ENCODE results near the gene SMIM31. TPM values are rescaled to one million over a fixed set of nuclear protein-coding genes. Genes with fewer than 3 reads are reported as not detected.

SMIM31 gene
- not detected for total RNA-seq

GRCh38 chr4:164753873-164754488 is at the start of gene SMIM31:
TSS of gene SMIM31 (plus strand) at chr4:164754131. CDS start at chr4:164770444, 16,313 bp downstream.
- Mint-ChIP-seq H3K4me3 (no peak within 1 kb of the TSS), H3K27ac (no peak within 1 kb of the TSS), H3K36me3 (ENCODE audit: insufficient read depth in 2 of 2) (no peaks in the 10 kb centered on the region), H3K4me1 (ENCODE audit: low read depth) (no peaks in the 10 kb centered on the region), H3K27me3 (ENCODE audit: low read depth) (no peaks in the 10 kb centered on the region), H3K9me3 (peaks cover 3 to 4% of the 10 kb centered on the region in 2 donors)
- ATAC-seq (replicated peaks in 1 of 2) (no peak), DNase-seq (no peak)

GRCh38 chr4:164706675-164707074 is 47.3 kb upstream of the SMIM31 start:
- Mint-ChIP-seq H3K4me3 (no peak overlapping the region), H3K36me3 (ENCODE audit: insufficient read depth in 2 of 2) (no peaks in the 10 kb centered on the region), H3K27me3 (ENCODE audit: low read depth) (no peaks in the 10 kb centered on the region), H3K4me1 (ENCODE audit: low read depth) (no peaks in the 10 kb centered on the region), H3K9me3 (no peaks in the 10 kb centered on the region), H3K27ac (no peak overlapping the region)
- ATAC-seq (replicated peaks in 1 of 2) (no peak), DNase-seq (no peak)

GRCh38 chr4:164716901-164717300 is 37.0 kb upstream of the SMIM31 start:
- DNase-seq (no peak), ATAC-seq (replicated peaks in 1 of 2) (no peak)
- H3K4me1 Mint-ChIP-seq (ENCODE audit: low read depth), result no peaks in the 10 kb centered on the region
- no peaks in the 10 kb centered on the region for H3K9me3 Mint-ChIP-seq
- peaks cover 5% of the 10 kb centered on the region for H3K27me3 Mint-ChIP-seq (ENCODE audit: low read depth)
- no peak overlapping the region for H3K27ac Mint-ChIP-seq
- H3K36me3 Mint-ChIP-seq (ENCODE audit: insufficient read depth in 2 of 2), result no peaks in the 10 kb centered on the region
- H3K4me3 Mint-ChIP-seq, result no peak overlapping the region

- Mint-ChIP-seq H3K9me3 (no peaks in the 10 kb centered on the region), H3K36me3 (ENCODE audit: insufficient read depth in 2 of 2) (no peaks in the 10 kb centered on the region), H3K27ac (no peak overlapping the region), H3K4me1 (ENCODE audit: low read depth) (no peaks in the 10 kb centered on the region), H3K27me3 (ENCODE audit: low read depth) (peaks cover 5% of the 10 kb centered on the region), H3K4me3 (no peak overlapping the region)
- ATAC-seq (replicated peaks in 1 of 2) (no peak), DNase-seq (no peak)
Measured at GRCh38 chr4:164718827-164719226, 35.1 kb upstream of the SMIM31 start.

GRCh38 chr4:164725066-164725465 is 28.9 kb upstream of the SMIM31 start:
- Mint-ChIP-seq H3K36me3 (ENCODE audit: insufficient read depth in 2 of 2) (no peaks in the 10 kb centered on the region), H3K27me3 (ENCODE audit: low read depth) (peaks cover 10% of the 10 kb centered on the region), H3K9me3 (no peaks in the 10 kb centered on the region), H3K4me3 (no peak overlapping the region), H3K27ac (no peak overlapping the region), H3K4me1 (ENCODE audit: low read depth) (no peaks in the 10 kb centered on the region)
- no peak for DNase-seq
- no peak for ATAC-seq (replicated peaks in 1 of 2)

GRCh38 chr4:164730705-164731393 is 23.1 kb upstream of the SMIM31 start:
- no peaks in the 10 kb centered on the region for H3K36me3 Mint-ChIP-seq (ENCODE audit: insufficient read depth in 2 of 2)
- peaks cover 8% of the 10 kb centered on the region for H3K27me3 Mint-ChIP-seq (ENCODE audit: low read depth)
- DNase-seq (no peak), ATAC-seq (replicated peaks in 1 of 2) (no peak)
- H3K9me3 Mint-ChIP-seq, result no peaks in the 10 kb centered on the region
- H3K4me1 Mint-ChIP-seq (ENCODE audit: low read depth), result no peaks in the 10 kb centered on the region
- no peak overlapping the region for H3K4me3 Mint-ChIP-seq
- no peak overlapping the region for H3K27ac Mint-ChIP-seq

- Mint-ChIP-seq H3K36me3 (ENCODE audit: insufficient read depth in 2 of 2) (no peaks in the 10 kb centered on the region), H3K27me3 (ENCODE audit: low read depth) (peaks cover 8% of the 10 kb centered on the region), H3K4me1 (ENCODE audit: low read depth) (no peaks in the 10 kb centered on the region), H3K9me3 (no peaks in the 10 kb centered on the region), H3K4me3 (no peak overlapping the region), H3K27ac (no peak overlapping the region)
- DNase-seq, result peak; percentile 34 to 51
- ATAC-seq (replicated peaks in 1 of 2), result no peak
Measured at GRCh38 chr4:164731827-164732474, 22.0 kb upstream of the SMIM31 start.

- ATAC-seq (replicated peaks in 1 of 2) (no peak), DNase-seq (no peak)
- no peak overlapping the region for H3K4me3 Mint-ChIP-seq
- no peak overlapping the region for H3K27ac Mint-ChIP-seq
- H3K4me1 Mint-ChIP-seq (ENCODE audit: low read depth), result no peaks in the 10 kb centered on the region
- H3K9me3 Mint-ChIP-seq, result no peaks in the 10 kb centered on the region
- no peaks in the 10 kb centered on the region for H3K27me3 Mint-ChIP-seq (ENCODE audit: low read depth)
- no peaks in the 10 kb centered on the region for H3K36me3 Mint-ChIP-seq (ENCODE audit: insufficient read depth in 2 of 2)
Measured at GRCh38 chr4:164734484-164734883, 19.4 kb upstream of the SMIM31 start.

- Mint-ChIP-seq H3K4me1 (ENCODE audit: low read depth) (no peaks in the 10 kb centered on the region), H3K9me3 (peaks cover 3 to 4% of the 10 kb centered on the region in 2 donors), H3K27me3 (ENCODE audit: low read depth) (no peaks in the 10 kb centered on the region), H3K27ac (no peak overlapping the region), H3K4me3 (no peak overlapping the region), H3K36me3 (ENCODE audit: insufficient read depth in 2 of 2) (no peaks in the 10 kb centered on the region)
- DNase-seq (no peak), ATAC-seq (replicated peaks in 1 of 2) (no peak)
Measured at GRCh38 chr4:164748375-164748774, 5.6 kb upstream of the SMIM31 start.

GRCh38 chr4:164755432-164755831 is 1.5 kb downstream of the SMIM31 start:
- H3K27me3 Mint-ChIP-seq (ENCODE audit: low read depth), result no peaks in the 10 kb centered on the region
- no peak overlapping the region for H3K4me3 Mint-ChIP-seq
- H3K36me3 Mint-ChIP-seq (ENCODE audit: insufficient read depth in 2 of 2), result no peaks in the 10 kb centered on the region
- DNase-seq (no peak), ATAC-seq (replicated peaks in 1 of 2) (no peak)
- no peaks in the 10 kb centered on the region for H3K4me1 Mint-ChIP-seq (ENCODE audit: low read depth)
- H3K27ac Mint-ChIP-seq, result no peak overlapping the region
- H3K9me3 Mint-ChIP-seq, result peaks cover 3 to 4% of the 10 kb centered on the region in 2 donors

- H3K4me3 Mint-ChIP-seq, result no peak overlapping the region
- no peak for ATAC-seq (replicated peaks in 1 of 2)
- peaks cover 3 to 4% of the 10 kb centered on the region in 2 donors for H3K9me3 Mint-ChIP-seq
- H3K4me1 Mint-ChIP-seq (ENCODE audit: low read depth), result no peaks in the 10 kb centered on the region
- no peaks in the 10 kb centered on the region for H3K27me3 Mint-ChIP-seq (ENCODE audit: low read depth)
- no peak for DNase-seq
- no peak overlapping the region for H3K27ac Mint-ChIP-seq
- no peaks in the 10 kb centered on the region for H3K36me3 Mint-ChIP-seq (ENCODE audit: insufficient read depth in 2 of 2)
Measured at GRCh38 chr4:164756686-164757085, 2.8 kb downstream of the SMIM31 start.

- no peak overlapping the region for H3K4me3 Mint-ChIP-seq
- H3K27ac Mint-ChIP-seq, result no peak overlapping the region
- ATAC-seq (replicated peaks in 1 of 2), result no peak
- H3K4me1 Mint-ChIP-seq (ENCODE audit: low read depth), result no peaks in the 10 kb centered on the region
- H3K27me3 Mint-ChIP-seq (ENCODE audit: low read depth), result peaks cover 7% of the 10 kb centered on the region
- H3K9me3 Mint-ChIP-seq, result no peaks in the 10 kb centered on the region
- no peaks in the 10 kb centered on the region for H3K36me3 Mint-ChIP-seq (ENCODE audit: insufficient read depth in 2 of 2)
- no peak for DNase-seq
Measured at GRCh38 chr4:164761241-164761640, 7.3 kb downstream of the SMIM31 start.

- no peak for DNase-seq
- no peak for ATAC-seq (replicated peaks in 1 of 2)
- no peak overlapping the region for H3K27ac Mint-ChIP-seq
- H3K4me1 Mint-ChIP-seq (ENCODE audit: low read depth), result no peaks in the 10 kb centered on the region
- H3K27me3 Mint-ChIP-seq (ENCODE audit: low read depth), result peaks cover 12% of the 10 kb centered on the region
- no peaks in the 10 kb centered on the region for H3K9me3 Mint-ChIP-seq
- no peak overlapping the region for H3K4me3 Mint-ChIP-seq
- H3K36me3 Mint-ChIP-seq (ENCODE audit: insufficient read depth in 2 of 2), result no peaks in the 10 kb centered on the region
Measured at GRCh38 chr4:164761746-164762275, 7.9 kb downstream of the SMIM31 start.

All from activated T-cell treated with anti-CD3 and anti-CD28 coated beads, Interleukin-2, amount 50 U/mL, for 72 hours (primary cell).